SKM-1 treated with dmso at 0.1 percent for 144 hours (cell line): ENCODE measurements around the gene MTHFSD.

Source experiments
- DNase-seq: peaks from one replicate; lab custom pipeline; 2025; ENCODE audit not compliant: unreplicated experiment; lab: John Stamatoyannopoulos, UW

The MTHFSD gene

DNA sequence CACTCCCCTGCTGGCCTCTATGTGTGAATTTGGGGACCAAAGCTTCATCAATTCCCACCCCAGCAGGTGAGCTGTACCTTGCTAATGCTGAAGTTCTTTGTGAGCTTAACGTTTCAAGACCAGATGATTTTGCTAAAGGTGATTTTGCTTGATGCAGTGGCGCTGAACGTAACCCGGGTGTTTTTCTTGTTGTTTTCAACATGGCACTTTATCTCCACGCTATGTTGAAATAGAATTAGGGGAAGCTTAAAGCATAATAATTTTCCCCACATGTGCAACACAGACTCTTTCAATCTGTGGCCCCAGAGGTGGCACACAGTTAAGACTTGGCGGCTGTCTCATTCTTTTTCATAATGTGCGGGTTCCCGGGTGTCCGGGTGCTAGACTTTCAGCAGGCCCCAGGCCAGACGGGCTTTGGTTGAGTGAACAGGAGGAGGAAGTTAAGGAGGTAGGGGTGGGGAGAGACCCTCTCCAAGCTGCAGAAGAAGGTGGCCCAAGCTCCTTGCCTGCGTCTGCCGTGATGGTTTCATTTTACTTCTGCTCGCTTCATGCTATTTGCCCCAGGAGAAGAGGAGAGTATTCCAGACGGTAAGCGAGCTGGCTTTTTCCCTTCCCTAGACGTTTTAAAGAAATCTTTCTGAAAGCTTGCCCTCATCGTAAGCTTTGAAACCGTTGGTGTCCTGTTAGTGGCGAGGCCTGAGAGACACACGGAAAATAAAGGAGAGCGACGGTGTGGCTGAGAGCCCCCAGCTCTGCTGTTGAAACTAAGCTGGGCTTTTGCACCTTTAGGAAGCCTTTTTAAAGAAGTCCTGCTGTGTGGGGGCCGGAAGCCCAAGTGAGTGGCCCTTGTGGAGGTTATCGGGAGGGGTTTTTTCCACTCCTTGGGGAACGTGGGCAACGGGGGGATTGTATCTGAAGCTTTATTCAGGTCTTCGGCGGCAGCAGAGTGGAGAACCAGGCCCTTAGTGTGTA lies 15.8 kb upstream of the MTHFSD start:
- DNase-seq, result no peak

DNA sequence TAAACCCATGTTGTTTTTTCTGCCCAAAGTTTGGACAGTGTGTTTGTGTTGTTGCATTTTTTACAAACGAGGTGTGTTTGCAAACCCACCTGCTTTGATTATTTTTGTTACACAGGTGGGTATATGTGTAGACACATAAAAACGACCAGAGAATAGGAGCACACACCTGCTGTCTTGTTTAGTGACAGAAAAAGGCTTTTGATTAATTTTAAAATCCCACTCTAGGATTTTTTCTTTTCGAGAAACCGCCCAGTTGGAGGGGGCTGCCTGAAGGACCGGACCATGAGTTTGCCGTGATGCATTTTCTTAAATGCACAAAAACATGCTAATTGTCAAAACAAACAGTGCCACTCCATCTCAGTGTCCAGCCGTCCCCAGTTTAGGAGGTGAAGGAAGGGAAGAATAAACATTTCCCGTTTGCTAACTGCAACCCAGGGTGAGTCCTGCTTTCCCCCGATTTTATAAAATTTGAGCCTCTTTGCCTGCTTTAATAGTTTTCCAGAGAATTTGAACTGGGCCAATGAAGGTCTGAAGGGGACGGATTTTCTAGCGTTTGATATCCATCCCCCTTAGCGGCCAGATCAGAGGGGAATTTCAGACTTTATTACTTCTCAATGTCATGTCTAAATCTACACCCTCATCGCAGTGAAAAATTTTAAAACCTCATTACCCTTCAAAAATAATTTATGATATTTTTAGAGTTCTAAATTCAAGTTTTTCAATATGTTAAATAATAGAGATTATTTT lies 14.8 kb upstream of the MTHFSD start:
- DNase-seq, result no peak

DNA sequence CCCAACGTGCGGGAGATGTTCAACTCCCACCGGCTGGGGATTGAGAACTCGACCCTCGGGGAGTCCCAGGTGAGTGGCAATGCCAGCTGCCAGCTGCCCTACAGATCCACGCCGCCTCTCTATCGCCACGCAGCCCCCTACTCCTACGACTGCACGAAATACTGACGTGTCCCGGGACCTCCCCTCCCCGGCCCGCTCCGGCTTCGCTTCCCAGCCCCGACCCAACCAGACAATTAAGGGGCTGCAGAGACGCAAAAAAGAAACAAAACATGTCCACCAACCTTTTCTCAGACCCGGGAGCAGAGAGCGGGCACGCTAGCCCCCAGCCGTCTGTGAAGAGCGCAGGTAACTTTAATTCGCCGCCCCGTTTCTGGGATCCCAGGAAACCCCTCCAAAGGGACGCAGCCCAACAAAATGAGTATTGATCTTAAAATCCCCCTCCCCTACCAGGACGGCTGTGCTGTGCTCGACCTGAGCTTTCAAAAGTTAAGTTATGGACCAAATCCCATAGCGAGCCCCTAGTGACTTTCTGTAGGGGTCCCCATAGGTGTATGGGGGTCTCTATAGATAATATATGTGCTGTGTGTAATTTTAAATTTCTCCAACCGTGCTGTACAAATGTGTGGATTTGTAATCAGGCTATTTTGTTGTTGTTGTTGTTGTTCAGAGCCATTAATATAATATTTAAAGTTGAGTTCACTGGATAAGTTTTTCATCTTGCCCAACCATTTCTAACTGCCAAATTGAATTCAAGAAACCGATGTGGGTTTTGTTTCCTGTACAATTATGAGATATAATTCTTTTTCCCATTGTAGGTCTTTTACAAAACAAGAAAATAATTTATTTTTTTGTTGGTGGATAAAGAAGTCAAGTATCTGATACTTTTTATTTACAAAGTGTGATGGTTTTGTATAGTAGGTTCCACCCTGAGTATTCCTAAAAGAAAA lies 13.9 kb upstream of the MTHFSD start:
- no peak for DNase-seq

DNA sequence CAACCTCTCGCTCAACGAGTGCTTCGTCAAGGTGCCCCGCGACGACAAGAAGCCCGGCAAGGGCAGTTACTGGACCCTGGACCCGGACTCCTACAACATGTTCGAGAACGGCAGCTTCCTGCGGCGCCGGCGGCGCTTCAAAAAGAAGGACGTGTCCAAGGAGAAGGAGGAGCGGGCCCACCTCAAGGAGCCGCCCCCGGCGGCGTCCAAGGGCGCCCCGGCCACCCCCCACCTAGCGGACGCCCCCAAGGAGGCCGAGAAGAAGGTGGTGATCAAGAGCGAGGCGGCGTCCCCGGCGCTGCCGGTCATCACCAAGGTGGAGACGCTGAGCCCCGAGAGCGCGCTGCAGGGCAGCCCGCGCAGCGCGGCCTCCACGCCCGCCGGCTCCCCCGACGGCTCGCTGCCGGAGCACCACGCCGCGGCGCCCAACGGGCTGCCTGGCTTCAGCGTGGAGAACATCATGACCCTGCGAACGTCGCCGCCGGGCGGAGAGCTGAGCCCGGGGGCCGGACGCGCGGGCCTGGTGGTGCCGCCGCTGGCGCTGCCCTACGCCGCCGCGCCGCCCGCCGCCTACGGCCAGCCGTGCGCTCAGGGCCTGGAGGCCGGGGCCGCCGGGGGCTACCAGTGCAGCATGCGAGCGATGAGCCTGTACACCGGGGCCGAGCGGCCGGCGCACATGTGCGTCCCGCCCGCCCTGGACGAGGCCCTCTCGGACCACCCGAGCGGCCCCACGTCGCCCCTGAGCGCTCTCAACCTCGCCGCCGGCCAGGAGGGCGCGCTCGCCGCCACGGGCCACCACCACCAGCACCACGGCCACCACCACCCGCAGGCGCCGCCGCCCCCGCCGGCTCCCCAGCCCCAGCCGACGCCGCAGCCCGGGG lies 12.9 kb upstream of the MTHFSD start:
- DNase-seq, result no peak

DNA sequence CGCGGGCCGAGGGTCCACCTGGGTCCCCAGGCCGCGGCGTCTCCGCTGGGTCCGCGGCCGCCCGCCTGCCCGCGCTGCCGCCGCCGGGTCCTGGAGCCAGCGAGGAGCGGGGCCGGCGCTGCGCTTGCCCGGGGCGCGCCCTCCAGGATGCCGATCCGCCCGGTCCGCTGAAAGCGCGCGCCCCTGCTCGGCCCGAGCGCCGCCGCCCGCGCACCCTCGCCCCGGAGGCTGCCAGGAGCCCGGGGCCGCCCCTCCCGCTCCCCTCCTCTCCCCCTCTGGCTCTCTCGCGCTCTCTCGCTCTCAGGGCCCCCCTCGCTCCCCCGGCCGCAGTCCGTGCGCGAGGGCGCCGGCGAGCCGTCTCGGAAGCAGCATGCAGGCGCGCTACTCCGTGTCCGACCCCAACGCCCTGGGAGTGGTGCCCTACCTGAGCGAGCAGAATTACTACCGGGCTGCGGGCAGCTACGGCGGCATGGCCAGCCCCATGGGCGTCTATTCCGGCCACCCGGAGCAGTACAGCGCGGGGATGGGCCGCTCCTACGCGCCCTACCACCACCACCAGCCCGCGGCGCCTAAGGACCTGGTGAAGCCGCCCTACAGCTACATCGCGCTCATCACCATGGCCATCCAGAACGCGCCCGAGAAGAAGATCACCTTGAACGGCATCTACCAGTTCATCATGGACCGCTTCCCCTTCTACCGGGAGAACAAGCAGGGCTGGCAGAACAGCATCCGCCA lies 12.1 kb upstream of the MTHFSD start:
- DNase-seq, result no peak

DNA sequence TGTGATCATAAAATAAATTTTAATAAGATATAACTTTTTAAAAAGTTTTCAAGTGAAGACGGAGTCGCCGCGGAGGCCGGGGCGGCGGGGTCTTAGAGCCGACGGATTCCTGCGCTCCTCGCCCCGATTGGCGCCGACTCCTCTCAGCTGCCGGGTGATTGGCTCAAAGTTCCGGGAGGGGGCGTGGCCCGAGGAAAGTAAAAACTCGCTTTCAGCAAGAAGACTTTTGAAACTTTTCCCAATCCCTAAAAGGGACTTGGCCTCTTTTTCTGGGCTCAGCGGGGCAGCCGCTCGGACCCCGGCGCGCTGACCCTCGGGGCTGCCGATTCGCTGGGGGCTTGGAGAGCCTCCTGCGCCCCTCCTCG lies 11.5 kb upstream of the MTHFSD start, which contains the start of gene FOXC2:
TSS of gene FOXC2 (plus strand) at position 229 of the 365 bp plus-strand sequence. CDS start 507 bp downstream, outside the sequence.
- no peak for DNase-seq

DNA sequence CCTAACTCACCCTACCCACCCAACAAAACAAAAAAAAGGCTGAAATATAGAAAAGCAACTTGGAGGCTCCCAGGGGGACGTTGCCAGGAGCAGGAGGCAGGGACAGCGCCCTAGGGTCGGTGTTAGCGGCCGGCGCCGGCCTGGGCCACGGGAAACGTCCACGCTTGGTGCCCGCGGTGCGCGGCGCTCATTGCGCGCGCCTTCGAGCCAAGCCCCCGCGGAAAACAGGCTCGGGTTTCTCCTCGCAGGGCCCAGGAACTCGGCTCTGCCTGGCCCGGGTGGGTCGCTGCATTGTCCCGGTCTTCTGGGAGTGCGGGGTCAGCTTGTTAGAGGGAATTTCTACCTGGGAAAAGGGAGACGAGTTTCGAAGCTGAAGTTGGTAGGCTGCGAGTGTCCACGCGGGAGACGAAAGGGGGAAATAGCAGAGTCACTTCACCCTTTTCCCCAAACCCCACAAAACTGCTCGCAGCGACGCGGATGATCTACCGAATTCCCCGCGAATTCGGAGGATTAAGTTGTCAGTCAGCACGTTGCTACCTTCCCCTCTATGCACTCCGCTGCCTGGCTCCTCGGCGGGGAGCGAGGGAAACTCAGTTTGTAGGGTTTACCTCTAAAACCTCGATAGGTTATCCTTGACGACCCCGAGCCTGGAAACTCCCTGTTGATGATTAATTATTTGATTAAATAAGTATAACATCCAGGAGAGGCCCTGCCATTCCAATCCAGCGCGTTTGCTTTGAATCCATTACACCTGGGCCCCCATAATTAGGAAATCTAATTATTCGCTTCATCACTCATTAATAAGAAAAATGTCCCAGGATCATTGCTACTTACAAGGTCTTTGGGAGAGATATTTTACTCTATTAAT lies 10.8 kb upstream of the MTHFSD start:
- DNase-seq, result no peak

DNA sequence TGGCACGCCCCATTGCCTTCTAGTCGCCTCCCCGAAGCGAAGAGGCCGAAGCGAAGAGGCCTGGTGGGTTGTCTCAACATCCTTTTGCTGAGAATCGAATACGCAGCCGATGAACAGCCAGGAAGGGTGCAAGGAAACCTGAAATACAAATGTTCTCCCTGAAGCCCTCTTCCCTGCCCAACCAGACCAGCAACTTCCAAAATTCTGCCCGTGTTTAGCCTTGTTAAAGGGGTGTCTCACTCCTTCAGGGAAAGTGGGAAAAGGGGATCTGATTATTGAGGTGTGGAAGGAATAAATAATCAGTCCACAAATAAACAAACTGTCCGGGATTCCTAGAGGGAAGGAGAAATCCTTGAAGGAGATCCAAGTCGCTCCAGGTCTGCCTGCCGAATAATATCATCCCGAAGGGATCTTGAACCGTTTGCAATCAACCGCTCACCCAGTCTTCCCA lies 10.2 kb upstream of the MTHFSD start:
- no peak for DNase-seq

DNA sequence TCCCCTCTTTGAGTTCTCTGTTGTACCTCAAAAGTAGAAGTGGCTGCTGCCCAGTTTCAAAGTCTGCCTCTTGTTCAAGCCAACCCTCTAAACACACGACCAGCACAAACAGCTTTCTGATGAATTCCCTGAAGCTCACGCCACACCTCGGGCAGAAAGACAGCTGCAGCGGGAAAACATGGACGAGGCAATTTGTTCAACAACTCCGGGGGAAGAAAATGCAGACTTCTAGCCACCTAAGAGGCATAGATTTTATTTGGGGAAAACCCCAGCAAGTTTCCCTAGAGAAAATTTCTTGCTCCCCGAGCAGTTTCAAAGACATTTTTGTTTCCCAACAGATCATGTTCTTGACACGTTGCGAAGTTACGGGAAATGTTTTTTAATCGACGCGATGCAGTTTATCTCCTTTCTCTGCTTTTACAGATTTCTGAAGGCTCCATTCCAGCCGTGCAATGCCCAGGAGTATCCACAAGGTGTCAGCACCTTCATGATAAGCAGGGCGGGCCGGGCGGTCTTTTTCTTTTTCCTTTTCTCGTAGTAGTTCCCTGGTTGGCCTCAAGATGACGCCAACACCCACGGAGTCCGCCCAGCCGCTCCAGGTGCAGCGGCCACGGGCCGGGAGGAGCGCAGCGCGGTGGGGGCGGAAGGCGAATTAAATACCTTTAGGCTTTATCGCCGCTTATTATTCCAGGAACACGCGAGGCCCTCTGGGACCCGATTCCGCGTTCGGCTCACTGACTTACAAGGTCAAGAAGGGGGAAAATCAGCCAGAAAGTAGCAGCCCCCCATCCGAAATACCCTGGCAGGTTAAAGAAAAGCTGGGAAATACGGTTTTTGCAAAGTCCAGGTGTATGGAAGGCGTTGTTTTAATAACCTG lies 8.7 kb upstream of the MTHFSD start:
- DNase-seq, result peak; percentile 70

DNA sequence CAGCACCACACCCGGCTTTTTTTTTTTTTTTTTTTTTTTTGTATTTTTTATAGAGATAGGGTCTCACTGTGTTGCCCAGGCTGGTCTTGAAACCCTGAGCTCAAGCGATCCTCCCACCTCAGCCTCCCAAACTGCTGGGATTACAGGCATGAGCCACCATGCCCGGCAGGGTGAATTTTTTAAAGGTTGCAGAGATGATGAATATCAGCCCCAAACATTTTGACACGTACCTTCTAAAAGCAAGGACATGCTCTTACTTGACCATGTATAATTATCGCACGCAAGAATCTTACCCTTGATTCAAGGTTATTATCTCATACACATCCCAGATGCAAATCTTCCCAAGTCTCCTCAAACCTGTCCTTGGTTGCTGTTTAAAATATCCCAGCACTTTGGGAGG lies 7.3 kb upstream of the MTHFSD start:
- DNase-seq, result no peak

DNA sequence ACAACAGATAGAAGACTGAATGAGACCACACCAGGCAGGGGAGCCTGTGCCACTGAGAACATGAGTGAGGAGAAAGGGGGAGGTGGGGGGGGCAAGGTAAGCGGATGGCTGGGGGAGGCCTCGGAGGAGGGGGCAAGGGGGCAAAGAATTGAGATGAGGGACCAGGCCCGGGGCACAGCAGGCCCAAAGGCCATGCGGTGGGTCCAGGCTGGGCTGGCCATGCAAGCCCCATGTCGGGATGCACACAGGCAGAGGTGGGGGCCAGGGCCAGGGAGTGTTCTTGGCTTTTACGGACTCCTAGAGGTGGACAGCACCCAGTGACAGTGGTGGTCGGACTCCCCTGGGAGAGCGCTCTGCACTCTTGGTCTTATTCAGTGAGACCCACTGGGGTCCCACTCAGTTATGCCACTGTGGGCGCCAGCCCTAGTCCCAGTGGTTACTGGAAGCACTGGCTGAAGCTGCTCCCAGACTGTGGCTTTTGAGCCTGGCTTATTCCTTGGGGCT lies 4.8 kb upstream of the MTHFSD start:
- no peak for DNase-seq

DNA sequence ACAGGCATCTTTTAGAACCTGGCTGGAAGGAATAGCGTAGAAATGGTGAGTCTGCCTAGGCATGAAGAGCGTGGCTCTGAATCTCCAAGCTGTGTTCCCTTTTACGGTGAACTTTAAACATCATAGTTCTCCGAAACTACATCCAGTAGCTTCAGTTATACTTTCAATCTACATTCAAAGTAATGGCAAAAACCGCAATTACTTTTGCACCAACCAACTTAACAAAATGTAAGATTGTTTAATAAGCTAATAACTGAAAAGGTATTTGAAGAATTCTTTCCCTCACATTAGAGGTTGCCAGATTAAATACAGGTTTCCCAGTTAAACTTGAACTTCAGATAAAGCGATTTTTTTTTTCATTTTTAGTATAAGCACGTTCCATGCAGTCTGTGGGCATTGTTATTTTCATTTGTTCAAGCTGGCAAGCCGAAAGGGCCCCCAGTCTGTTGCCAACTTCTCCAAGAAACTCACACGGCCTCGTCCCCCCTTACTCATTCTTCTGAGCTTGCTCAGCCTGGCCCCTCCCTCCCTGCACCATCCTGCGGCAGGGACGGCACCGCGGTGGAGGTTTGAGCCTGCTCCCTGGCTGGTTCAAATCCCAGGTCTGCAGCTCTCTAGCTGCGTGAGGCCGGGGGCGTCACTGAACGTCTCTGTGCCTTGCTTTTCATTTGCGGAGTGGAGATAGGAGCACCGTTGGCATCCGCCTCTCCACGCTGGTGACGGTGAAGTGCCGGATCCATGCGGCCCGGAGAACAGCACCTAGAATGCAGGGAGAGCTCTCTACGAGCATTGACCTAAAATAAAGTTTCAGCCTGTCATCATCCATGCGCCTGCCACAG lies 3.5 kb upstream of the MTHFSD start:
- DNase-seq, result no peak

DNA sequence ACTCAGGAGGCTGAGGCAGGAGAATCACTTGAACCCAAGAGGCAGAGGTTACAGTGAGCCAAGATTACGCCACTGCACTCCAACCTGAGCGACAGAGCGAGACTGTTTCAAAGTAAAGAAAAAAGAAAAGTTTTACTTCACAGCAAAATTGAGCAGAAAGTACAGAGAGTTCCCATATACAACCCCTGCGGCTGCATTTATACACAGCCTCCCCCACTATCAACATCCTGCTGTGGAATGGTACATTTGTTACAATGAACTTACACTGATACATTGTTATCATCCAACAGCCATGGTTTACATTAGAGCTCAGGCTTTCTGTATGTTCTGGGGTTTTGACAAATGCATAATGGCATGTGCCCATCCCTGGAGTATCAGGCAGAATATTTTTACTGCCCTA lies 2.6 kb upstream of the MTHFSD start:
- DNase-seq, result no peak

DNA sequence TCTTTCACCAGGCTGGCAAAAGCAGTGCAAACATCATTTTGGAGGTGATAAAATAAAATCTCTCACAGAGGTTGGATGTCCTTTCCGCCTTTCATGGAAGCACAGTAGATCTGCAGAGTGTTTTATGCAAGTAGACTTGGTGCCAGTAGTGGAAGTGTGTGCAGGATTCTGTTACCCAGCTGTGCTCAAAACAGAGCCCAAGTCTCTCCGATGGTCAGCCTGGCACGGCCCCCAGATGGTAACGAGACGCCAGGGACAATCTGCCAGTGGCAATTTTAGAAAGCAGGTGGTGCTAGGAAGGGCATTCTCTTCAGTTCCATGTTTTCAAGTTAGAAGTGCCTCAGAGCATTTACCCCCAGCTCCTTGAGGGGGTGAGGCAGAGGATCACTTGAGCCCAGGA lies 1.5 kb upstream of the MTHFSD start:
- DNase-seq, result no peak

DNA sequence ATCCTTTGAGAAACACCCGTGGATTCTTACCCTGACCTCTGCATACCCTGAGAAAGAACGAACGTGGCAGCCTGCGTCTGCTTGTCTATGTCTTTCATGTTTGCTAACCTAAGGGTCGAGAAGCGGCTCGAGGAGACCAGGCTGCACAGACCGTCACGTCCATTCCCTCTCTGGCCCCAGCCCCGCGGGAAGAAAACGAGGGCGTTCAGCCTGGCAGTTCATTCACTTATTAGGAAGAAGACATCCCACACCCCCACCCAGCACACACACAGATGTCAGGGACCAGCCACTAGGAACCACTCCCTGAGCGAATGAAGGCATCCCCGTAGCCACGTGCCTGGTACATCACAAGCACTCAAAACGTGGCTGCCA lies 655 bp upstream of the MTHFSD start:
- DNase-seq, result no peak

DNA sequence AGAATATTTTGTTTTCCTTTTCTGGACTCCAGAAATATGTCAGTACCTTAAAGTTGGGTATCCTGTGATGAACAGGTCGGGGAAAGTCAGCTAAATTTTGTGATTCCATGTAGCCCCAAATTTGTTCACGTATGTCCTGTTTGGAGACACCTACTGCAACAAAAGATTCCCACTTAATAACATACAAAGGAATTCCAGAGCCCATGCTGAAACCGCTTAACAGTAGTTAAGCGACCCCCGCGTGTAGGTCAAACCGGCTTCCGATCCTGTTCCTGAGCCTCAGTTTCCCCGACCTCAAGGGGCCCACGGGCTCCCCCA lies 477 bp downstream of the MTHFSD start:
- DNase-seq, result no peak

DNA sequence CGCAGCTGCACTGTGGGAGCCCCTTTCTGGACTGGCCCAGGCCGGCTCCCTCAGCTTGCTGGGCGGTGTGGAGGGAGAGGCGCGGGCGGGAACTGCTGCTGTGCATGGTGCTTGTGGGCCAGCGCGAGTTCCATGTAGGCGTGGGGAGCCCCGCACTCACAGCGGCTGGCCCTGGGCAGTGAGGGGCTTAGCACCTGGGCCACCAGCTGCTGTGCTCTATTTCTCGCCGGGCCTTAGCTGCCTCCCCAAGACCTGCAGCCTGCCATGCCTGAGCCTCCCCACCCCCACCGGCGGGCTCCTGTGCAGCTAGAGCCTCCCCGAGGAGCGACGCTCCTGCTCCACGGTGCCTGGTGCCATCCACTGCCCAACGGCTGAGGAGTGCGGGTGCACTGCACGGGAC lies 1.7 kb downstream of the MTHFSD start:
- no peak for DNase-seq
